HG03565 (cell line): ENCODE results near the gene ANKRD34A.

ENCODE experiments used
- ATAC-seq: cut with Tn5 transposase; IDR thresholded peaks from one replicate; pipeline ENCODE4 v1.9.1; 2021; ENCODE audit warnings: mild to moderate bottlenecking, moderate library complexity; ENCODE audit not compliant: unreplicated experiment

ANKRD34A gene

GRCh38 chr1:145991735-145992412, 27.5 kb upstream of the ANKRD34A start:
- no peak for ATAC-seq

GRCh38 chr1:145990249-145990855, 26.0 kb upstream of the ANKRD34A start:
- no peak for ATAC-seq

GRCh38 chr1:145988773-145989172, 24.4 kb upstream of the ANKRD34A start:
- no peak for ATAC-seq

GRCh38 chr1:145987926-145988325, 23.6 kb upstream of the ANKRD34A start:
- ATAC-seq, result no peak

- ATAC-seq, result no peak
Measured at GRCh38 chr1:145986551-145986950, 22.2 kb upstream of the ANKRD34A start.

- ATAC-seq, result no peak
Measured at GRCh38 chr1:145985502-145986439, 21.4 kb upstream of the ANKRD34A start.

GRCh38 chr1:145985129-145985501, 20.7 kb upstream of the ANKRD34A start:
- no peak for ATAC-seq

- ATAC-seq, result no peak
Measured at GRCh38 chr1:145983960-145984830, 19.8 kb upstream of the ANKRD34A start.

GRCh38 chr1:145983206-145983675, 18.9 kb upstream of the ANKRD34A start:
- no peak for ATAC-seq

GRCh38 chr1:145982010-145982723, 17.8 kb upstream of the ANKRD34A start:
- ATAC-seq, result no peak

GRCh38 chr1:145980457-145980994, 16.2 kb upstream of the ANKRD34A start:
- ATAC-seq, result no peak

- peak; percentile 23 for ATAC-seq
Measured at GRCh38 chr1:145979746-145980456, 15.5 kb upstream of the ANKRD34A start.

- peak; percentile 71 for ATAC-seq
Measured at GRCh38 chr1:145978854-145979745, 14.7 kb upstream of the ANKRD34A start.

- no peak for ATAC-seq
Measured at GRCh38 chr1:145978471-145978853, 14.1 kb upstream of the ANKRD34A start.

GRCh38 chr1:145977486-145978470, 13.4 kb upstream of the ANKRD34A start:
- no peak for ATAC-seq

- ATAC-seq, result no peak
Measured at GRCh38 chr1:145977016-145977415, 12.6 kb upstream of the ANKRD34A start.

- no peak for ATAC-seq
Measured at GRCh38 chr1:145975216-145975615, 10.8 kb upstream of the ANKRD34A start.
